ENCODE measurements around the gene JMJD8.
"Not testable (repeated sequence)": the region's sequence is repeated elsewhere in the genome, so short reads cannot be mapped to it uniquely, and the experiment has no call there.

The JMJD8 gene

DNA sequence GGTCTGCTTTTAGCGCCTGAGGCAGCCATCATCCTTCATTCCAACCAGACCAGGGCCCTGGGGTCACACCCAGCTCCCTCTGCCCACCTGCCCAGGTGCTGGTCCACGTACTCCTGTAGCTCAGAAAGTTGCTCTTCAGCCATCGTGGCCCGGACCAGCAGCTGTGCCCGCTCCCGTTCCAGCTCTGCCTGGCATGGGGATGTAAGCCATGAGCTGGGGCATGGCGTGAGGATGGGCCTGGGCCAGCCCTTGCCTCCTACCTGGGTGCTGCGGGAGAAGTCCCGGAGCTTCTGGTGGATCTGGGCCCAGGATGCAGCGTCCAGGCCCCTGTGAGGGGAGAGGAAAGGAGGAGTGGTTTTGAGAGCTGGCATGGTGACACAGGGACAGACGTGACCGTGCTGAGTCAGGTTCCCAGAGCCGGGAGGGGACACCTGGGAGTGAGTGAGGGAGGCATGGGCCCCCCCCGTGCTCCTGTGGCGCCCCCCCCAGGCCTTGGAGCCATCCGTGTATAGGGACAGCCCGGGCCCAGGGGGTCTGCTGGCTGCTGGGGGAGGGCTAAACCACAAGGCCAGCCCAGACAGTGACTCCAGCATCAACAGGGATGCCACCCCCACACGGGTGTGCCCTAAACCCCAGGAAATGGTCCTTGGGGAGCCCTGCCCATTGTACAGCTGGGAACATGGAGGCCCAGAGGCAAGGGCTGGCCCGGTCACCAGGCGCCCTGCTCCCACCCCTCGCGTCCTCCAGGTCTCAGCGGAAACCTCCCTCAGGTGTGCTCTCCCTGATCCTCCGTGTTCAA lies 38.9 kb upstream of the JMJD8 start:
- DNase-seq (ENCODE audit: low read depth in 2 of 2, low spot score in 1 of 2), result no peak

DNA sequence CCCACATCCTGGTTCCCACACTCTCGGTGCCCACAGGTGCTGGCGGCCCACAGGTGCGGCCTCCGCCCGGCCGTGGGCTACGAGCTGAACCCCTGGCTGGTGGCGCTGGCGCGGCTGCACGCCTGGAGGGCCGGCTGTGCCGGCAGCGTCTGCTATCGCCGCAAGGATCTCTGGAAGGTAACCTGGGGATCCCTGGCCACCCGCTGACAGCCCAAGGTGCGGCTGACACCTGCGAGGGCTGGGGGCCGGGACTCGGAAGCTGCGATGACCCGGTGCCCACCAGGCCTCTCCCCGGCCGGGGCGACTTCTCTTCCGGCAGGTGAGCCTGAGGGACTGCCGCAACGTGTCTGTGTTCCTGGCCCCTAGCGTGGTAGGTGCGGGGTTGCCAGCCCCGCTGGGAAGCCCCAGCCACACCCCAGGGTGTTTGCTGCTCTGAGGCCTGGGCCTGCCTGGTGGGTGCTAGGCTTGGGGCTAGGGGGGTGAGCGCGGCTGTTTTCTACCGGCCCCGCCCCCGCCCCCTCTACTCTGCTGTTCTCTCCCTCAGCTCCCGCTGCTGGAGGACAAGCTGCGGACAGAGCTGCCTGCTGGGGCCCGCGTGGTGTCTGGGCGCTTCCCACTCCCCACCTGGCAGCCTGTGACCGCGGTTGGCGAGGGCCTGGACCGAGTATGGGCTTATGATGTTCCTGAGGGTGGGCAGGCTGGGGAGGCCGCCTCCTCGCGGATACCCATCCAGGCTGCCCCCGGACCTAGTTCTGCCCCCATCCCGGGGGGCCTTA lies 37.8 kb upstream of the JMJD8 start:
- DNase-seq (ENCODE audit: low read depth in 2 of 2, low spot score in 1 of 2), result no peak

DNA sequence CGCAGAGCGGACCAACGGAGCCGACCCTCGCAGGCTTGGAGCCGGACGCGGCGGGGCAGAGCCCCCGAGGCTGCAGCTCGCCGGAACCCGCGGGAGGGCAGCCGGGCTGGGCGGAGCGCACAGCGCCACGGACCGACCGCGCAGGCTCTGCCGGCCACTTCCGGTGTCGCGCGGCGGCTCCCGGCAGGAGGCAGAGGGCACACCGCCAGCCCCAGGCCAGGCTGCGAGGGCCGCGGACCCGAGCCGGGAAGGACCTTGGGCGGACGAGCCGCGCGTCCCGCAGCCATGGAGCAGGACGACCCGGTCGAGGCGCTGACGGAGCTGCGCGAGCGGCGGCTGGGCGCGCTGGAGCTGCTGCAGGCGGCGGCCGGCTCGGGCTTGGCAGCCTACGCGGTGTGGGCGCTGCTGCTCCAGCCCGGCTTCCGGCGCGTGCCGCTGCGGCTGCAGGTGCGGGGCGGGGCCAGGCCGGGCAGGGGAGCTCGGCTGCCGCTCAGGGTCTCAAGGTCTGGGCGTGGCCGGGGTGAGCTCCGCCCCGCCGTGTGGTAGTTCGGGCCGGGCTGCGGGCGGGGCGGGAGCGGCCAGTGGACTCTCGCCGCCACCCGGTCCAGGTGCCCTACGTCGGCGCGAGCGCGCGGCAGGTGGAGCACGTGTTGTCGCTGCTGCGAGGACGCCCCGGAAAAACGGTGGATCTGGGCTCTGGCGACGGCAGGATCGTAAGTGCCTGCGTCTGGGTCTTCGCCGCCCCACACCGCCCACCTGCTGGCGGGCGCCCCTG lies 37.0 kb upstream of the JMJD8 start, which contains the start of gene ANTKMT:
Gene ANTKMT, plus strand, starts transcription at position 157 of the 775 bp plus-strand sequence. Its CDS starts 129 bp downstream, at position 286.
- DNase-seq (ENCODE audit: low read depth in 2 of 2, low spot score in 1 of 2), result peak in 1 of 2 donors; percentile 42

DNA sequence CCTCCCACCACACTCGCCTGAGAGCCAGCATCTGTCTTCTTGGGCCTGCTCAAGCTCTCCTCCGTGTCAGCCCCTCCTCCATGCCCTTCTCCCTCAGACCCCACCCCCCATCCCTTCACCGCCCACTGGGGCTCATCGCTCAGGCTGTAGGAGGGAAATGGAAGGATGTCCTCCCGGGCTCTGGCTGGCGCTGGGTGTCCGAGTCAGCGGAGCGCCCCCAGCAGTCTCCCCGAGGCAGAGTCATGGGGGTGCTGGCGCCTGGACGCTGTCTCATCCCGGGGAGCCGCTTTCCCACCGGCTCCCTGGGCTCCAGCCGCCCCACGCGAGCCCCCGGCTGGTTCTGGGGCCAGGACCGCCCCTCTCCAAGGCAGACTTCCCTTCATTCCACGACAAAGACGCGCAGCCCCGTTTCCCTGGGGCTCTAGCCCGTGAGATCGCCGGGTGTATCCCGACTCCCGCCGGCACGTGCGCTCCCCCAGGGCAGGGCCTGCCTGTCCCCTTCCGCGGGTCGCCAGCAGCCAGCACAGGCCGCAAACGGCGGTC lies 36.4 kb upstream of the JMJD8 start:
- no peak for DNase-seq (ENCODE audit: low read depth in 2 of 2, low spot score in 1 of 2)

DNA sequence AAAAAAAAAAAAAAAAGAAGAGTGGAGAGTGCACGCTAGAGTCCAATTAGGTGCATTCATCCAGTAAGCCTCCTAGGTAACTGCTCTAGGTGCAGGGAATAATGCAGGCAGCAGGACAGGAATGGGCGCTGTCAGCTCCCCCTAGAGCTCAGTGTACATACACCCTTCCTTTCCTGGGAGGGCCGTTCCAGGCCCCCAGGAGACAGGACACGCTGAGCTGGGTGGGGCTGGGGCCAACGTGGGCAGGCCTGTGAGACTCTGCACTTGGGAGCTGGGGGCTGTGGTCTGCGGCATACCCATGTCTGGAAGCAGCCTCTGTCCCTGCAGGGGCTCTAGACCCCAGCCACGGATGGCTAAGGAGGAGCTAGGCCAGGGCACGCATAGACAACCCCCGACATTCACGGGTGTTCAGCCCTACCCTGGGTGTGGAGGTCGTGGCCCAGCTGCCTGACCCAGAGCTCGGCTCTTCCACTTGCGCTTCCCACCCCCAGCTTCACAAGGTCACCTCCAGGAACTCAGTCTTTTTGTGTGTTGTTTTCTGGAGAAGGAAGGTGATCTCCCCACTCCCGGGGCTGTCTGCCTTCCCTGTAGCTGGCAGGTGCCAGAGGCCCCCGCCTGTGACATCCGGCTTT lies 35.8 kb upstream of the JMJD8 start:
- no peak for DNase-seq (ENCODE audit: low read depth in 2 of 2, low spot score in 1 of 2)

DNA sequence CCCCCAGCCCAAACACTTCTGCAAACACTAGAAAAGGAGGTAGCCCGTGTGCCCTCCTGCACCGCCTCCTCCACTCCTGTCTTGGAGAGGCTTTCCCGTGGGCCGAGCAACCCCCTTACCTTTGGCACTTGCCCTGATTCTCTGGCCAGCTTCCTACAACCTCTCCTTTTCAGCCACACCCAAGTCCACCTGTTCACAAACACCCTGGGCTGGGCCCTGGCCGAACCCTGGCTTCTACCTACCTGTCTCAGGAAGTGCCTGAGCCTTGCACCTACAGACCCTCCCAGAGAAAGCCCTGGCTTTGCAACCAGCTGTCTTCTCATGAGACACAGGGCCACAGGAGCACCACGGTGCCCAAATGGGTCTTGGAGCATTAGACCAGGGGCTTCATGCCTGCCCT lies 34.8 kb upstream of the JMJD8 start:
- DNase-seq (ENCODE audit: low read depth in 2 of 2, low spot score in 1 of 2), result no peak

DNA sequence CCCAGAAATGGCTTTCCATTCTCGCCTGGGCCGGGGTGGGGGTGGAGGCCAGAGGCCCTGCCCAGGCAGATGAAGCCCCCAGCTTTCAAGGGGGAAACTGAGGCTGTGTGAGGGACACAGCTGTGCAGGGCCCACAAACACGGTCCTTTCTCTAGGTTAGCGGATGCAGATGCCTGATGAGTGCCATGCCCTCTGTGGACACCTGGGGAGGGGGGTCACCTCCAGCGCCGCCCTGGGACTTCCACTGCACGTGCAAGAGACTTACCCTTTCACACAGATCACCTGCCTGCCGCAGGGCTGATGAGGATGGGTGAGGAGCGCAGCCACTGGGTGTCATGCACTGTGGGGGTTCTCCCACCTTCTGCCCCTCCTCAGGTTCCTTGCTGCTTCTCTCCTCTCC lies 34.3 kb upstream of the JMJD8 start:
- DNase-seq (ENCODE audit: low read depth in 2 of 2, low spot score in 1 of 2), result no peak

DNA sequence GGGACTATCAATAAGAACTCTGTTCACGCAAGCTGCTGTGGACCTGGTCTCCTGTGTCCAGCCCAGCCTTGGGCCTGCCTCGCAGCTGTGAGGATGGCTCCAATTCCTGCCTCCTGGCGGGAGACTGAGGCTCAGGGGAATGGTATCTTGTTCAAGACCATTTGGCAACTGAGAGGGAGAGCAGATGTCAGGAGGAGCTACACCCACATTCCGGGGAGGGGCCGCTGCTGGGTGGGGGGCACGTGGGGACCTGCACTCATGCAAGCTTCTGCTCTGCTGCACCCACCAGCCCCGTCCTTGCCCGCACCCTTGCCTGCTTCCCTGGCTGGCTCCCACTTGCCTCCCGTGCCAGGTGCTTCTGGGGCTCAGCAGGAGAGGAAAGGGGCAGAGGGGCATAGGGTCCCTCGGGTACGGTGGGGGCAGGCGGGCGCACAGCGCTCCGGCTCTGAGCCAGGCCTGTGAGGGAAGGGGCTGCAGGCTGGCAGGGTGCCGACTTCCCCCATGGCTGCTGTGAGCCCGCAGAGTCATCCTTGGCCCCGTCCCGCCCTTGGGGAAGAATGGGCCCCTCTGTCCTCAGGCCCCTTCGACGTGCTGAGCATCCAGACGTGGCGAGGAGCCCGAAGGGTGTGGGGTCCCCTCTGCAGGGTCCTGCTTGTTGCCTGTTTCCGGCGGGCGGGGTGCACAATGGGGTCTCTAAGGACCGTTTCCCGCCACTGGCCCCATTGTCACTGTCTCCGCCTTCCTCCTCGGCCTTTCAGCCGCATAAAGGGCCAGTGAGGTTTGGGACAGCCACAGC lies 33.5 kb upstream of the JMJD8 start:
- no peak for DNase-seq (ENCODE audit: low read depth in 2 of 2, low spot score in 1 of 2)

DNA sequence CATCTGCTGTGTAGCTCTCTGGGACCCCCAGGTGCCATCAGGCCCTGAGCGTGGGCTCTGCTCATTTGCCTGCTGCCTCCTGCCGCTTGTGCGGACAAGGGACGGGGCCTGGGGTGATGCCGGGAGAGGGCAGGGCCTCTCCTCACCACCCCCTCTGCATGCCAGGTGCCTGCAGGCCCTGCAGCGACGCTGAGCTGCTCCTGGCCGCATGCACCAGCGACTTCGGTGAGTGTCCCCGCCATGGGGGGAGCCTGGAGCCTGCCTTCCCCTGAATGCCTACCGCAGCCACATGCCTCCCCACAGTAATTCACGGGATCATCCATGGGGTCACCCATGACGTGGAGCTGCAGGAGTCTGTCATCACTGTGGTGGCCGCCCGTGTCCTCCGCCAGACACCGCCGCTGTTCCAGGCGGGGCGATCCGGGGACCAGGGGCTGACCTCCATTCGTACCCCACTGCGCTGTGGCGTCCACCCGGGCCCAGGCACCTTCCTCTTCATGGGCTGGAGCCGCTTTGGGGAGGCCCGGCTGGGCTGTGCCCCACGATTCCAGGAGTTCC lies 32.7 kb upstream of the JMJD8 start:
- no peak for DNase-seq (ENCODE audit: low read depth in 2 of 2, low spot score in 1 of 2)

DNA sequence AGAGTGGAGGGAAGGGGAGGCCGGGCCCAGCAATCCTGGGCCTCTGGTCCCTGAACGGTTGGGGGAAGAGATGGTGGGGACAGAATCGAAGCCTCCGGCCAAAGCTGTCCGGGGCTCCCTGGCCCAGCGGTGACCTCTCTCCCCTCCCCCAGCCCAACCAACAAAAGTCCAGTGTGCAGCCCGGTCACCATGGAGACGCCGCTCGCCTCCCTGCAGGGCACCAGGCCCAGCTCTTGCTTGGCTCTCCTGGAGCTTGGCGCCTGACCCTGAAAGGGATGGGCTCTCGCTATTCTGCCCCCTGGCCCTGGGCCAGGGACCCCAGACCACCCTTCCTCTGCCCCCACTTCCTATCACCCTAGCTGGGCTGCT lies 32.0 kb upstream of the JMJD8 start:
- no peak for DNase-seq (ENCODE audit: low read depth in 2 of 2, low spot score in 1 of 2)

DNA sequence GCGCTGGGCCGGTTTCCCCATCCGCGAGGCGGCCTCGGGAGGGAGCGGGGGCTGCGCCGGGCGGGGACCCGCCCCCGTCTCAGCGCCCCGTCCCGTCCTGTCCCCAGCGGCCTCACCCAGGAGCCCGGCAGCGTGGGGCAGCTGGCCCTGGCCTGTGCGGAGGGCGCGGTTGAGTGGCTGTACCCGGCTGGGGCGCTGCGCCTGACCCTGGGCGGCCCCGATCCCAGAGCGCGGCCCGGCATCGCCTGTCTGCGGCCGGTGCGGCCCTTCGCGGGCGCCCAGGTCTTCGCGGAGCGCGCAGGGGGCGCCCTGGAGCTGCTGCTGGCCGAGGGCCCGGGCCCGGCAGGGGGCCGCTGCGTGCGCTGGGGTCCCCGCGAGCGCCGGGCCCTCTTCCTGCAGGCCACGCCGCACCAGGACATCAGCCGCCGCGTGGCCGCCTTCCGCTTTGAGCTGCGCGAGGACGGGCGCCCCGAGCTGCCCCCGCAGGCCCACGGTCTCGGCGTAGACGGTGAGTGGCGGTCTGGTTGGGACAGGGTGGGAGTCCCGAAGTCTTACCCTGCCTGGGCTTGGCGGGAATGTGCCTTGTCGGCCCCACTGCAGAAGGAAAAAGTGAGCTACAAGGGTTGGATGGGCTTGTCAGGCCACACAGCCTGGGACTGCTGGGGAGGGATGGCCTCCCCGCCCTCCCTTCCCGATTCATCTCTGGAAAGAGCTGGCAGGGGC lies 31.5 kb upstream of the JMJD8 start:
- DNase-seq (ENCODE audit: low read depth in 2 of 2, low spot score in 1 of 2), result no peak

DNA sequence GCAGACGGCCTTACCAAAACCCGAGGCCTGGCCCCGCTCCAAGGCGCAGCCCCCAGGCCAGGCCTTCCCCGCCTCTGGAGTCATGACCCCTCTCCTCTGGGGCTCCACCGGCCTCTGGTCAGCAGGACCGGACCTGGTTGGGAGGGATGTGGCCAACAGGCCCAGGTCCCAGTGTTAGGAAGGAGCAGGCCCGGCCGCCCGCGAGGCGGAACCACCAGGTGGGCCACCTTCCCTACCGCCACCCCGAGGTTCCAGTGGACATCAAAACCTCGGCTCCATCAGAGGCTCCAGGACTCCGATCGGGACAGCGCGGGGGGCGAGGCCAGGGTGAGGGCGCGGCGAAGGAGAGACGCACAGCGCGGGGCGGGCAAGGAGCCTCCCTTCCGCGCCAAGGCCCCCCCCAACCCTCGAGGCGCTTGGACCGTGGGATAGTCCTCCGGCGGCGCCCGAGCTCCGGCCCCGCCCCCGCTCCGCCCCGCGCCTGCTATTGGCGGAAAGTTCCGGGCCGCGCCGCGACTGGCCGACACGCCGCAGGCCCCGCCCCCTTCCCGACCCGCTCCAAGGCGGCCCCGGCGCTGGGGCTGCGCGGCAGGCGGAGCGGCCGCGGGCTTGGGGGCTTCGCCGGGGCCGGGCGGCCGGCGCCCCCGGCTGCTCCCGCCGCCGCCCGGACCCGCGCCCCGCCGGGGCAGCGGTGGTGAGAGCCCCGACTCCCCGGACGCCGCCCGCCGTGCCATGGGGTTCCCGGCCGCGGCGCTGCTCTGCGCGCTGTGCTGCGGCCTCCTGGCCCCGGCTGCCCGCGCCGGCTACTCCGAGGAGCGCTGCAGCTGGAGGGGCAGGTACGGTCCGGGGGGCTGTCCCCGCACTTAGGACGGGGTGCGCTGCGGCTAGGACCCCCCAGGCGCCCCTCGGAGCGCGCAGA lies 30.7 kb upstream of the JMJD8 start, which contains the start of gene METRN:
Gene METRN, plus strand, starts transcription at position 561 of the 919 bp plus-strand sequence. Its CDS starts 172 bp downstream, at position 733.
- DNase-seq (ENCODE audit: low read depth in 2 of 2, low spot score in 1 of 2), result peak; percentile 76 to 77

DNA sequence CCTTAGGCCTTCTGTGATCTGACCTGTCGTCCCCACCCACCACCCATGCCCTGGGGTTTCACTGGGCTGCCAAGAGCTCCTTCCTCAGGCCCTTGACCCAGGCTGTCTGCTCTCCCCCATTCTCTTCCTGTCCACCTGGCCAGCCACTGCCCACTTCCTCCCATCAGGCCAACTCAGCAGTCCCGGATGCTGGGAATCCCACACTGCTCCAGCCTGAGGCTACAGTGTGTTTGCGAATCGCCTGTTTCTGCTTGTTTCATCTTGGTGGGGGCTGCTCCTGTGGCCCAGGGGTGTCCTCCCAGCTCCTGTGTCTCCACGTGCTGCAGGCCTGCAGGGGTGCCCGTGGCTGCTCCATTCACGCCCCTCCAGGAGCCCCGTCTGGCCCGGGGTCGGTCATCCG lies 29.9 kb upstream of the JMJD8 start:
- no peak for DNase-seq (ENCODE audit: low read depth in 2 of 2, low spot score in 1 of 2)

DNA sequence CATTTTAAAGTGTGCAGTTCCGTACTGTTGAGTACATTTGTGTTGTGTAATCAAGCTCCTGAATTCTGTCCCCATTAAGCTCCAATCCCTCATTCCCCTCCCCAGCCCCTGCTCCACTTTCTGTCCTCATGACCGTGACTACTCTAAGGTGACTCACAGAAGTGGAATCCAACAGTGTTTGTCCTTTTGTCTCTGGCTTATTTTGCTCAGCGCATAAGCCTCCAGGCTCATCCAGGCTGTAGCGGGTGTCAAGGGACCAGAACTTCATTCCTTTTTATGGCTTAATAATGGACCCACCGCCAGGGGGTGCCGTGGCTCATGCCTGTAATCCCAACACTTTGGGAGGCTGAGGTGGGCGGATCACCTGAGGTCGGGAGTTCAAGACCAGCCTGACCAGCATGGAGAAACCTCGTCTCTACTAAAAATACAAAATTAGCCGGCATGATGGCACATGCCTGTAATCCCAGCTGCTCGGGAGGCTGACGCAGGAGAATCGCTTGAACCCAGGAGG lies 28.7 kb upstream of the JMJD8 start:
- DNase-seq (ENCODE audit: low read depth in 2 of 2, low spot score in 1 of 2), result not testable (repeated sequence)

DNA sequence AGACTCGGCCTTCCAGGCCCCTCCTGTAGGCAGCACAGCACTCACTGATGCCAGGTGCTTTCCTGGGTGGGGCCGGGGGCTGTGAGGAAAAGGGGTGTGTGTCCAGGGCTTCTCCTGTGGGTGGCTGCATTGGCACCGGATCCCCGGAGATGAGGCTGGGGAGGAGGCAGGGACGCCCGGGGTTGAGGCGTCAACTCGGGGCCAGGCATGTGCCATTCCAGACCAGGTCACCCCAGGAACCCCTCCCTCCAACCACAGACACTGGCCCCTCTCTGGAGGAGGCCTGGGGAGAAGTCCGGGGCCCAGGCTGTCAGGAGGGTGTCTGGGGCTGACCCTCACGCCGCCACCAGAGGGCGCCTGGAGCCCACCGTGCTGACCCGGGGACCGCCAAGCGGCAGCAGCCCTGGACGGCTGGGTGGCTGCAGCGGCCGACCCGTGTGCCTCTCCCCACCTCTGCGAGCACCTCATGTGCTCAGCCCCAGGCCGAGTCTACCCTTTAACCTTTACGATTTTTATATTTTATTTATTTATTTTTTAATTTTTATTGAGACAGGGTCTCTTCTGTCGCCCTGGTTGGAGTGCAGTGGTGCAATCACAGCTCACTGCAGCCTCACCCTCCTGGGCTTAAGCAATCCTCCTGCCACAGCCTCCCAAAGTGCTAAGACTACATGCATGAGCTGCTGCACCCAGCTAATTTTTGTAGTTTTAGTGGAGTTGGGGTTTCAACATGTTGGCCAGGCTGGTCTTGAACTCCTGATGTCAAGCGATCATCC lies 27.6 kb upstream of the JMJD8 start:
- peak; percentile 58 to 63 for DNase-seq (ENCODE audit: low read depth in 2 of 2, low spot score in 1 of 2)

DNA sequence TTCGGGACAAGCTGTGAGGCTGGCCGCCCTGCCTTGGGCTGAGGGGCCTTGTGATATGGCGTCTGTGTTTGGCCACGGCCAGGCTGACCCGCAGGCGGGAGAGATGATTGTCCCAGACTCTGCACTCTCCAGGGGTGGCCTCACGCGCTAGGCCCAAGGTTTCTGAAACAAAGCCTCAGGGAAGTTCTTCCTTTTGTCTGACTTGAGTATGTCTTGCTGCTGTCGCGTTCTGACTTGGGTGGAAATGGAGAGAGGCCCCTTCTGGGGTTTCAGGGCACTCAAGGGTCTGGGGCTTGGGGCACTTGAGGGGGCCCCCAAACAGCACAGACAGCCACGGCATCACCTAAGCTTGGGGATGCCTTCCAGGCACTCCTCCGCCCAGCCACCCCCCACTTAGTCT lies 26.9 kb upstream of the JMJD8 start:
- no peak for DNase-seq (ENCODE audit: low read depth in 2 of 2, low spot score in 1 of 2)

DNA sequence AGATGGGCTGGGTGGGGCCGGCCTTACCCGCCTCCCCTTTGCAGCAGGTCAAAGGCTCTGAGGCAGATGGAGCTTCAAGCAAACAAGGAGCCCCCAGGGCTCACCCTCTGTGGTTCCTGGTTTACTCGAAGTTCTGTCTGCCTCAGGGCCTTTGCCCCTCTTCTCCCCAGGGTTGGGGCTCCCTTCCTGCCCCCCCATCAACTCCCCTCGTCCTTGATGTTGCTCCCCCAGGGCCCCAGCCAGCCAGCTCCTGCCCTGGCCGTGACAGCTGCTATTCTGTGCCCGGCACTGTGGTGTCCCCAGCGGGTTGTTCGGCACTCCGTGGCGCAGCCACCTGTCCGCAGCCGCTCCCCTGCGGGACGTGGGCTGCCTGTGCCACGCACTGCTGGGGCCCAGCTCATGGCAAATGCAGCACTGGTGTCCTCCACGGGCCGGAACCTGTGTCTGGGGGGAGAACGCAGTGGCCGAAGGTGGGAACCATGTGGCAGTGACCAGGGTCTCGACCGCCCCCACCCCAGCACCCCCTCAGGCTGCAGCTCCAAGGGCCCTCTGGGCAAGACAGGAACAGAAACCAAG lies 26.5 kb upstream of the JMJD8 start:
- no peak for DNase-seq (ENCODE audit: low read depth in 2 of 2, low spot score in 1 of 2)

Data from stimulated activated CD8-positive, alpha-beta memory T cell treated with anti-CD3 and anti-CD28 coated beads, Interleukin-4, amount 100 ng/mL, for 1 hour (primary cell).